ENCODE data around the gene WNT7B. TPM values are rescaled to one million over a fixed set of nuclear protein-coding genes. Genes with fewer than 3 reads are reported as not detected.
A peak's percentile ranks its signal among the peaks of the same experiment; 100 is the strongest.

WNT7B gene
- total RNA-seq, result not detected
- long read RNA-seq, result 0 reads

DNA sequence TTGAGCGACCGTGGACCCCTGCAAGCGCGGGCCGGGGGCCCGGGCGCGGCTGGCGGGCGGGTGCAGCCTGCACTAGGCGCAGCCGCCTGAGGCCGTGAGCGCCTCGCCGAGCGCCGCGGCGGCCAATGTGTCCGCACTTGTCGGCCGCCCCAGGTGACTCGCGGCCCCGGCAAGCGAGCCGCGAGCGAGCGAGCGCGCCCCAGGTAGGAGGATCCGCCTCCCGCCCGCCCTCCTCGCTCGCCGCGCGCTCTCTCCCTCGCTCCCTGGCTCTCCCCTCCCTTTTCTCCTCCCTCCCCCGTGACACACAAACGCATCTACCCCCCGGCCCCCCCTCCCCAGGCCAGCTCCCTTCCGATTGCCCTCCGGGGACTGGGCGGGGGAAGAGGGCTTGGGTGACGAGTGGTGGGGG lies at the start of gene WNT7B:
WNT7B (minus strand) TSS at position 160 of the 409 bp plus-strand sequence. CDS start 408 bp downstream, outside the sequence.
- ATAC-seq, result no peak
- intact Hi-C loops (cut with DNase I), result no loop called here
- no peak for DNase-seq (ENCODE audit: missing footprints)

DNA sequence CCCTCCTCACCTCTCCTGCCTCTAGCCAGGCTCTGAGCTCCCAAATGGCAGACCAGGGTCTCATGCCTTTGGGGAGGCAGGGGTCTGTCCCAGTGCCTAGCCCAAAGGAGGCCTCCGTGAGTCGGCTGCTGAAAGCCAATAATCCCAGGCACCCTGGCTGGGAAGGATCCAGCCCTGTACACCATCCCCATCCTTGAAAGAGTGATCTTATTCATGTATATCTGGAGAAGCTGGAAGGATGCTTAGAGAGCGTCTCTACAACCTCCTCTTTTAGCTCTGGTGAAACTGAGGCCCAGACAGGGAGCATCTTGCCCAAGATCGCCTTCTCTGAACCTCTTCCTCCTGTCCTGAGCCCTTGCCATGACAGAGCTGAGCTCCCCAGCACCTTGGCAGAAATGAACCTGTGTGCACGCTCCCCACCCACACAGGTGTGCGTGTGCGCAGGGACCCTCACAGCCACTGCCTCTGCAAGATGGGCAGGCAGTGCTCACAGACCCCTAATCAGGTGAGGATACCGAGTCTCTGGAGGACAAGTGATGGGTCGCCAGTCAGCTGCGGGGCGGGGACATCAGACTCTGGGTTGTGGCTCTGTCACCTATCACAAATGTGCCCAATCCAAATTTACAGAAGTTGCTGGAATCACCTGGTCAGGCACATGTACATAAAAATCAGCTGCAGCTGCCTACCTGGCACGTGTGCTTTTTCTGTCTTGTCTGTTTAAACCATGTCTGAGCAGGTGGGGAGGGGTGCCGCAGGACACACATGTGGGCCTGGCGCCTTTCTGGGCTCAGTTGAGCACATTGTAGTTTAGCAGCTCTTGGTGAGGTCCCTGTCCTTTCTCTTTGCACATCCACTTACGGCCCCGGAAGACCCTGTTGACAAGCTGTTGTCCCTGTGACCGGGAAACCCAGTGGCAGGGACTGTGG lies 49.3 kb upstream of the WNT7B start:
- intact Hi-C loops (cut with DNase I), result no loop called here
- no peak for DNase-seq (ENCODE audit: missing footprints)
- no peak for ATAC-seq

DNA sequence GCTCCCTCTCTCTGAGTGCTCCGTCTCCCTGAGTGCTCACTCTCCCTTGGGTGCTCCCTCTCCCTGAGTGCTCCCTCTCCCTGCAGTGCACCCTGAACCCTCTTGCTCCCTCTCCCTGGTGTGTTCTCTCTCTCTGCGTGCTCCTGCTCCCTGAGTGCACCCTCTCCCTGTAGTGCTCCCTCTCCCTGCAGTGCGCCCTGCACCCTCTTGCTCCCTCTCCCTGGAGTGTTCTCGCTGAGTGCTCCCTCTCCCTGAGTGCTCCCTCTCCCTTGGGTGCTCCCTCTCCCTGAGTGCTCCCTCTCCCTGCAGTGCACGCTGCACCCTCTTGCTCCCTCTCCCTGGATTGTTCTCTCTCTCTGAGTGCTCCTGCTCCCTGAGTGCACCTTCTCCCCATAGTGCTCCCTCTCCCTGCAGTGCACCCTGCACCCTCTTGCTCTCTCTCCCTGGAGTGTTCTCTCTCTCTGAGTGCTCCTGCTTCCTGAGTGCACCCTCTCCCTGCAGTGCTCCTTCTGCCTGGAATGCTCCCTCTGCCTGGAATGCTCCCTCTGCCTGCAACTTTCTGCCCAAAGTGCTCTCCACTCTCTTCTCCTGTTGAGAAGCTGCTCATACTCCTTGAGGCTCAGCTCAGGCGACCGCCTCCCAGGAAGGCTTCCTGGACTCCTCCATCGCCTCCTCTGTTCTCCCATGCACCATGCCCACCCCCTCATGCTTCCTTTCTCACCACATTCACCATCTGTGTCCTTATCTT lies 48.4 kb upstream of the WNT7B start:
- intact Hi-C loops (cut with DNase I), result no loop called here
- ATAC-seq, result no peak
- no peak for DNase-seq (ENCODE audit: missing footprints)

DNA sequence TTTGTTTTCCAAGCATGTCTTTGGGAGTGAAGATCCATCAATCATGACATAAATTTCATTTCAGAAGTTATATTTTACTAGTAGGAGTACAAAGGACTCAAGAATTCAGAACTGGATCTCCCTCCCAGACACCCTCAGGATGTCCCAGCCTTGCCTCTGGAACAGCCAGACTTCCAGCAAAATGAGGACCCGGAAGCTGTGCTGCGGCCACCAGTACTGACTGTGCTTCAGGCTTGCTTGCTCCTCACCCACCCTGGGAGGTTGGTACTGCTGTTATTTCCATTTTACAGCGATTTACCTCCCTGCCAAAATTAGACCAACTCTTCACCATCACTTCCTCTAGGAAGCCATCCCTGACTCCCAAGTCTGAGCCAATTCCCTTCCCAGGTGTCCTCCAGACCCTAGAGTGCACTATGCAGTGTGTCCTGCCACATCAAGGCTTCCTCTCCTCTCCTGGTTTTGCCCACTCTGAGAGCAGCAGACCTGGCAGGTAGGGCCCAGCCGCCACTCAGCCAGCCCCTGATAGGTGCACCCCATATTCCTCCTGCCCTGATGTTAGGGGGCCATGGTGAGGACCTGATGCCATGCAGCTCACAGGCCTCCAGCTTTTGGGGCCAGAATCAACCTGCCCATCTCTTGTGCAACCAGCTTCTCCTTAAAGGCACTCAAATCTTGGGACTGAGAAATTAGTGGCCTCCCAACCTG lies 47.3 kb upstream of the WNT7B start:
- DNase-seq (ENCODE audit: missing footprints), result no peak
- intact Hi-C loops (cut with DNase I), result no loop called here
- ATAC-seq, result no peak

DNA sequence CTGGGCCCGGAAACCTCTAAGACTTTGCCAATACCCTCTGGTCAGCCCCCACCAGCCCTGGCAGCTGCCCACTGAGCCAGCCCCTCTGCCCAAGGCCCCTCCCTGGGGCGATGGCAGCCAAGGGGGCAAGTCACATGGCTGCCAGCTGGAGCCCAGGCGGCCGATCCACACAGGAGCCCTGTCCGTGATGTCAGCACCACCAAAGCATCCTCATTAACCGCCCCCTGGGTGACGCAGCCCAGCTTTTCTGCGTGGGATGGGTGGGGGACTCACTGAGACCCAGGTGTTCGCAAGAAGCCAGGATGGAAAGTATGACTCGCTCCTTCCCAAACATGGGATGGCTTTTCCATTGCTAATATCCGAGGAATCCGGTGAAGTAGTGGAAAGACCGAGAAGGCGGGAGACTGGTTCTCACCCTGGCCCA lies 46.6 kb upstream of the WNT7B start:
- no peak for DNase-seq (ENCODE audit: missing footprints)
- intact Hi-C loops (cut with DNase I), result no loop called here
- ATAC-seq, result no peak

DNA sequence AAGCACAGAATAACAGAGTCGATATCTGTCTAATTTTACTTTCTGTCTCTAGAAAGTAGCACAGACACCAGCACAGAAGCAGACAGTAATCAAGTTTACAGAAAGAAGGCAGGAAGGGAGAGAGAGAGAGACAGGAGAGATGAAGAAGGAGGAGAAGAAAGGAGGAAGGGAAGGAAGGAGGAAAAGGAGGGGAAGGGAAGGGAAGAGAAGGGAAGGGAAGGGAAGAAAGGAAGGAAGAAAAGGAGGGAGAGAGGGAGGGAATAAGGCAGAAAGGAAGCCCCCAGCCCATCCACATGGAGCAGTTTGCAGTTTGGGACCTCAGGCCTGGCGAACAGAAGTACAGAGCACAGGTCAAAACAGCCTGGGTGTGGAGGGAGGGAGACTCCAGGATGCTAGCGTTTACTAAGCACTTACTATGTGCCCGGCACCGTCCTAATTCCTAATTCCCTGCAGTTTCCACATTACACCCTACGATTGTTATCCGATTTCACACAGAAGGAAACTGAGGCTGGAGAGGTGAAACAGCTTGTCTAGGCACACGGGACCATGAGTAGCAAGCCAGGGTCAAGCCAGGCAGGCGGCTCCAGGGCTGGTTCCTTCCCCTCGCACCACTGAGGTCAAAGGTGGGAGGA lies 46.0 kb upstream of the WNT7B start:
- intact Hi-C loops (cut with DNase I), result no loop called here

DNA sequence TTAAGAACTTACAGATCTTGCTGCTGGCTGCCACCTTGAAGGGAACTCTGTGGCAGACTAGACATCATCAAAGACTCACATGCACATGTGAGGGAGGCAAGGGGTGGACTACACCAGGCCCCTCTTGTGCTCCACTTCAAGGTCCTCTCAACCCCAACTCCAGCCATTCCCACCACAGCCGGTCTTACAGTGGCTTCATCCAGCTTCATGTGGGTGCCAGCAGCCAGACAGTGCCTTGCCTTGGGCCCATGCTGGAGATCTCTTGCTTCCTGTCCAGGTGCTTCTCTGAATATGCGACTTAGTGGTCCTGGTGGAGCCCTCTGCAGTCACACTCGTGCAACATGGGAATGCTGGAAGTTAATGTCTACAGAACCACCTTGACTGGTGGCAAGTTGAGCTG lies 44.6 kb upstream of the WNT7B start:
- intact Hi-C loops (cut with DNase I), result no loop called here
- no peak for ATAC-seq
- no peak for DNase-seq (ENCODE audit: missing footprints)

More for the DNA sequence above, 46.0 kb upstream of the WNT7B start:
- DNase-seq (ENCODE audit: missing footprints) (no peak), ATAC-seq (no peak)

DNA sequence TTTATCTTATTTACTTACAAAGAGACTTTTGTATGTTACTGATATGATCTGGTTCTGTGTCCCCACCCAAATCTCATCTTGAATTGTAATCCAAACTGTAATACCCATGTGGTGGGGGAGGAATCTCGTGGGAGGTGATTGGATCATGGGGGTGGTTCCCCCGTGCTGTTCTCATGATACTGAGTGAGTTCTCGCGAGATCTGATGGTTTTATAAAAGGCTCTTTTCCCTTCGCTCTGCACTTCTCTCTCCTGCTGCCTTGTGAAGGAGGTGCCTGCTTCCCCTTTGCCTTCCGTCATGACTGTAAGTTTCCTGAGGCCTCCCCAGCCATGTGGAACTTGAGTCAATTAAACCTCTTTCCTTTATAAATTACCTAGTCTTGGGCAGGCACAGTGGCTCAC lies 42.4 kb upstream of the WNT7B start:
- intact Hi-C loops (cut with DNase I), result no loop called here
- ATAC-seq (no peak), DNase-seq (ENCODE audit: missing footprints) (no peak)

DNA sequence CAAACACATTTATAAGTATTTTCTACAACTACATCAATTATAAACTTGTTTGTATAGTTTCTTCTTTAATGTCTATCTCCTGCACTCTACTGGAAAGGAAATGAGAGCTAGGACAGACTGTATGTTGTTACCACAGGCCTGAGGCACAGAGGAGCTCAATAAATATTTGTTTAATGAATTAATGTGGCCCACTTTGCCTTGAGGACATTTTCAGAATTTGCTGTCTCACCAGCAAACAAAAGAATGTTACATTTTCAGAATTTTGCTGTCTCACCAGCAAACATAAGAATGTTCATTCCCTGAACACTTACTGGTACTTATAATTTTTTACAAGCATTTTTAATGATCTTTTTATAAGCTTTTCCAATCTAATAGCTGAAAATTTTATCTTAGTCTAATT lies 41.9 kb upstream of the WNT7B start:
- DNase-seq (ENCODE audit: missing footprints) (no peak), ATAC-seq (no peak)
- intact Hi-C loops (cut with DNase I), result no loop called here

DNA sequence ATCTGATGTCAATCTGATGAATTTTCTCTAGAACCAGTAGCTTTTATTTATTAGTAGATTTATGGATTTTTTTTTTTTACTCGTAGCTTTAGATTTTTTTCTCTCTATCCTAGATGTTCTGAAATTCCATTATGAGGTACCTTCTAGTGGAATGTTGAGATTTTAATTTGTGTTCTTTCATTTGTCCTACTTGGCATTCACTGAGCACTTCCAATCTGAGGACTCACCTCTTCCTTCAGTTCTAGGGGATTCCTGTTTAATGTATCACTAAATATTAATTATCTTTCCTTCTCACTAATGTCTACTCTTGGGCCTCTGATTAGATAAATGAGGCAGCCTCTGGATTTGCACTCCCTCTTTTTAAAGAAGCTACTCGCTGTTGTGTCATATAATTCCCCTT lies 40.2 kb upstream of the WNT7B start:
- no peak for ATAC-seq
- intact Hi-C loops (cut with DNase I), result no loop called here
- DNase-seq (ENCODE audit: missing footprints), result no peak

DNA sequence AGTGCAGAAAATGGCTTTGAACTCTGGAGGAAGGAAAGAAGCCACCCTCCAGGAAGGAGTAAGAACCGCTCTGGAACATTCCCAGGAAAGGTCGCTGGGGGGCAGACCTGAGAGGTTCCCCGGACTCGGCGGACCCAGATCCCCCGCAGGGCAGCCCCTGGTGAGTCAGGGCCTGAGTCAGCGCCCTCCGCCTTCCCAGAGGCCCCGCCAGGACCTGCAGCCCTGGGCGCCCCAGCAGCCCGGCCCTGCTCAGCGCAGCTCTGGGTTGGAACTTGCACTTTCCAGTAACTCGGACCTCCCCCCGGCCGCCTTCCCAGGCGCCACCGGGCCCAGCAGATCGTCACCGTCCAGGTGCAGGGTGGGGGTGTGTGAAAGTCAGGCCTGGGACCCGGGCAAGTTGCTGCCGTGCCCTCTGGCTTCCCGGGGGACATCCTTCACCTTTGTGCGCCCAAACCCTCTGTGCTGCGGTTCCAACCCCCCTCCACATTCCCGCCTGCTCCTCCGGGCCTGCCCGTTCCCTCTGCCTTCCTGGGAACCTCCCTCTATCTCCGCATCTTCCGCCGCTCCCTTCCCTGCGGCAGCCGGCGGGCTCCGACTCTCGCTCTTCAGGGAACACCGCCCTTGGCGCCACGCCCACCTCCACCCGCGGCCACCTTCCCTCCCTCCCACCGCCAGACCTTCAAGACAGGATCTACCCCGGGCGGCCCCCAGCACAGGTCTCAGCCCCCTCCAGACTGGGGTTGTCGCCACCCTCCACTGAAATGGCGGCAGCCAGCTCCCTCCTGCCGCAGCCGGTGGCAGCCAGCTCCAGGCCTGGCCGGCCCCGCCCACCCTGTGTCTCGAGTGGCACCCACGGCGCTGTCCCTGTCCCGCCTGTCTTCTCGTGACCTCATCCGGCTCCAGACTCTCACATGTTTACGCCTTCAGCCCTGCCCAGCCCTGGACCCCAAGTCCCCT lies 36.8 kb upstream of the WNT7B start:
- DNase-seq (ENCODE audit: missing footprints) (peak; percentile 95), ATAC-seq (peak; percentile 93)
- intact Hi-C loops (cut with DNase I), result loop anchor here (2.0 to 5.0 kb wide), 2 partner anchors 21 to 59 kb away; no protein-coding TSS in a partner anchor

DNA sequence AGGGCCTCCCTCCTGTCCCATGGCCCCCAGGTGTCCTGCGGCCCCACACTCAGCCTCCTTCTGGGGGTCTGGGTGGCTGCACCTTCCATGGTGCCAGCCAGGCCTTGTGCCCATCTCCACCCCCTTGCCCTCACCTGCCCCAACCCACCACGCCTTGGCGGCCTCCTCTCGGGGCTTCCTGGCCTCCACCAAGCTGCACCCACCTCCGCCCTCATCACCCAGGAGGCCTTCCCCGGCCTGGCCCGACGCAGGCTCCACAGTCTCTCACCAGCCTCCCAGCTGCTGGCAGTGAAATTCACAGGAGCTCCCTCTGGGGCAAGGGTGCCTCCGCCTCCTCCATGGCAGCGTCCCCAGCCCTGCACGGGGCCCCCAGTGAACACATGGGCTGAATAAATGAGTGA lies 35.9 kb upstream of the WNT7B start:
- DNase-seq (ENCODE audit: missing footprints) (peak; percentile 68), ATAC-seq (peak; percentile 1)
- intact Hi-C loops (cut with DNase I), result loop anchor here (2.0 to 5.0 kb wide), 2 partner anchors 22 to 59 kb away; no protein-coding TSS in a partner anchor

DNA sequence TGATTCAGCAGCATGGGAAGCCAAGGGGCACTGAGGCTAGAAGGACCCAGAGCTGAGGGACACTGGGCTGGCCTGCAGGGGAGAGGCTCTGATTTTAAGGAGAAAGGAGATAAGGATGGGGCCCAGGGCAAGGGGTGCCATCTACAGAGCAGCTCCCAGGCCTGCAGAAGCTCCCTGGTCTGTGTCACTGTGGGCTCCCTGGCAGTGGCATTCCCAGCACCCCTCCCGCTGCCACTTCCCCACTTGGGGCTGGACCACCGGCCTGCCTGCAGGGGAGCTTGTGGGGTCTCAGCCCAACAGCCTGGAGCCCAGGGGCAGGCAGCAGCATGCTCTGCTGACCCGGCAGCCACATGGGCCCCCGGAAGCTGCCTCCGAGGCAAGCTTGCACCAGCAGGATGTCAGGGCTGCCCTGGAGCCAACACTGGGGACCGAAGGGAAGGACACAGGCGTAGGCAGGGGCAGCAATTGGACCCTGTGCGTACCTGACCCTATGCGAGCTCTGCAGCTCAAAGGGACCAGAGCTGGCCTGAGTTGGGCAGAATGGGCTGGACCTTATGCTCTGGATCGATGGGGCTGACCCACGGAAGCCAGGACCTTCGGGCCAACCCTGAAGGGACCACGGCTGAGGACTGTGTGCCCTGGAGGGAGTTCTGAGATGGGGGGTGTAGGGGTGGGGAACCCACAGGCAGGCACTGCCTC lies 35.4 kb upstream of the WNT7B start:
- DNase-seq (ENCODE audit: missing footprints), result peak; percentile 52
- intact Hi-C loops (cut with DNase I), result loop anchor here (2.0 to 5.0 kb wide), 2 partner anchors 22 to 60 kb away; no protein-coding TSS in a partner anchor
- no peak for ATAC-seq

DNA sequence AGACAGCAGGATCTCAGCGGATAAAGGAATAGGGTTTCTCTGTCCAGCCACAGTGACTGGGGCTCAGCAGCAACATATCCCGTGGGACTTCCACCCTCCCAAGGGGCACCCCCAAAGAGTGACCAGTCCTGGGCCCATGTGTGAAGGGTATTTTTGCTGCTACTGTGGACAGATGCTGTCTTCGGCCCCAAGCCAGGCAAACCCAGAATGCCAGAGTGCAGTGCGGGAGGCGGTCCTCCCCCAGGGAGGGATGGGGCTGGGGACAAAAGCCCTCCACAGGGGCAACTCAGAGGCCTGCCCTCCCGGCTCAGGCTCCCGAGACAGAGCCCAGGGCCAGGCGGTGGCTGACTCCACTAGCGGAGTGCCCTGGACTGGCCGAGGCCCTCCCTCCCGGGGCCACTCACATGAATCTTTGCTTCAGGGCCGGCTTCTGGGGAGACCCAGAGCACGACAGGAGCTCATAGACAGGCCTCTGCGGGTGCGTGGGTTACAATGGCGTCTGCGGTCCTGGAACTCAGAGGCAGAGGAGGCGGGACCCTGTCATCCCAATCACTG lies 34.7 kb upstream of the WNT7B start:
- DNase-seq (ENCODE audit: missing footprints) (peak; percentile 21), ATAC-seq (no peak)

DNA sequence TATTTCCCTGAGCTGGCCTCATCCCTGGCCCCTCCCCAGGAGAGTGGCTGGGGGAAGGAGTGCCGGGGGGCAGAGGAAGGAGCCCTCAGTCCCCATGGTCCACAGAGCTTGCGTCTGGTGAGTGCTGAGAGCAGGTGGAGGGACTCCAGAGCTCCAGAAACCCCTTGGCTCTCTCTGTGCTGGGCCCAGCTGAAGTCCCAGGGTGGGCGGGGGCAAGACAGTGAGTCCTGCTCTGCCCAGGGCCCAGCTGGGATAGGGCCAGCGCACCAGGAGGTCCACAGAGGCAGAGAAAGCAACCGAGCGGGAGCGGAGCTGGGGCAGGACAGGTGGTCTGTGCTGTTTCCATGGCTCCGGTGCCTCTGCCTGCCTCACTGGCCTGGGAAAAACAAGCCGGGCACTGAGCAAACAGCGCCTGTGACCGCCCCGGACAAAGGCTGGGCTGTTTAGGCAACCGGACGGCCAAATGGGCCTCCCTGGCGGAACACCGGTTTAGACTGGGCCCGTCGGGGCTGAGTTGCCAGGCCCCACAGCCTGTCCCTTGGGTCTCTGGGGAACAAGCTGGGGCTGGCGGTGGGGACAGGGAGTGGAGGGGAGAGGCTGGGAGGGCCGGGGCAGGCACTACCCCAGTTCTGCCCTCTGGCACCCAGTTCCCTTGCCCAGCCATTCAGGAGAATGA lies 34.1 kb upstream of the WNT7B start:
- DNase-seq (ENCODE audit: missing footprints), result peak; percentile 39
- no peak for ATAC-seq
- intact Hi-C loops (cut with DNase I), result loop anchor here (5.0 kb wide), 1 partner anchor 61 kb away; no protein-coding TSS in a partner anchor

More for the DNA sequence above, 34.7 kb upstream of the WNT7B start:
- intact Hi-C loops (cut with DNase I), result loop anchor here (2.0 to 5.0 kb wide), 2 partner anchors 23 to 61 kb away; no protein-coding TSS in a partner anchor
